B cell (primary cell): ENCODE measurements around the gene ANKRD52. TPM values are rescaled to one million over a fixed set of nuclear protein-coding genes. Genes with fewer than 3 reads are reported as not detected.
A peak's percentile ranks its signal among the peaks of the same experiment; 100 is the strongest.
"Not testable (repeated sequence)": the region's sequence is repeated elsewhere in the genome, so short reads cannot be mapped to it uniquely, and the experiment has no call there.

Experiments used
- ATAC-seq: fragments of 200-7000 bp; cut with Tn5 transposase; one replicate; pipeline ENCODE4 v1.10.0; 2021; ENCODE audit warnings: low read depth, mild to moderate bottlenecking, moderate number of reproducible peaks, moderate library complexity
- CTCF ChIA-PET: fragments of 350-600 bp; sonication (Branson Sonifier 250); formaldehyde crosslinking; loops from one replicate; lab custom pipeline; 2021; ENCODE audit warnings: antibody characterized with exemption, inconsistent platforms; lab: Charles Lee
- POLR2A ChIA-PET: fragments of 350-600 bp; sonication (Branson Sonifier 250); formaldehyde crosslinking; loops from one replicate; lab custom pipeline; 2021; ENCODE audit warnings: antibody characterized with exemption; lab: Charles Lee
- DNase-seq: peaks from one replicate; pipeline ENCODE4 v3.0.0; 2013
- H2AFZ ChIP-seq: 2 replicates; pipeline ENCODE4 v1.6.1; 2012; ENCODE audit warnings: mild to moderate bottlenecking, low read depth, low read length; ENCODE audit not compliant: insufficient read depth, poor library complexity, severe bottlenecking
- H3K27ac ChIP-seq, 2 donors: 1 replicate in 1 of 2; 2 replicates in 1 of 2; pipeline ENCODE4 v1.5.1; 2012 to 2013; ENCODE audit warnings: low read length in 2 of 2, mild to moderate bottlenecking in 2 of 2, moderate library complexity in 1 of 2
- H3K27me3 ChIP-seq, 4 experiments: fragments of 200-600 bp in 1 of 4; sonication (generic) in 1 of 4; replicated peaks in 1 of 4; 1 replicate in 2 of 4; 2 replicates in 2 of 4; pipeline versions ENCODE4 v1.6.1 to v1.7.0; 2013 to 2016; ENCODE audit warnings: low read length in 3 of 4, mild to moderate bottlenecking in 2 of 4, mixed read lengths in 1 of 4, moderate library complexity in 1 of 4; ENCODE audit not compliant: insufficient read depth in 4 of 4, control insufficient read depth in 3 of 4; ENCODE audit errors: control extremely low read depth in 1 of 4
- H3K36me3 ChIP-seq, 2 experiments: replicated peaks in 1 of 2; 1 replicate in 1 of 2; 2 replicates in 1 of 2; pipeline versions ENCODE4 v1.6.1 to v1.7.1; 2013; ENCODE audit warnings: low read length in 1 of 2; ENCODE audit not compliant: insufficient read depth in 2 of 2, control insufficient read depth in 1 of 2; ENCODE audit errors: control extremely low read depth in 1 of 2, extremely low read depth in 1 of 2
- H3K4me1 ChIP-seq, 2 donors: fragments of 200-600 bp in 1 of 2; sonication (generic) in 1 of 2; 1 replicate in 1 of 2; 2 replicates in 1 of 2; pipeline versions ENCODE4 v1.5.1 to v1.6.1; 2013 to 2017; ENCODE audit warnings: low read length in 2 of 2; ENCODE audit not compliant: control insufficient read depth in 2 of 2, insufficient read depth in 2 of 2
- H3K4me2 ChIP-seq: replicated peaks from 2 replicates; pipeline ENCODE3; 2012; ENCODE audit warnings: mild to moderate bottlenecking, low read depth, low read length; ENCODE audit not compliant: poor library complexity, severe bottlenecking
- H3K4me3 ChIP-seq, 5 experiments: fragments of 200-600 bp in 1 of 5; sonication (generic) in 1 of 5; 1 replicate in 3 of 5; 2 replicates in 2 of 5; pipeline versions ENCODE4 v1.5.1 to v1.7.0; 2011 to 2016; ENCODE audit warnings: low read length in 4 of 5, mild to moderate bottlenecking in 4 of 5, low read depth in 2 of 5, control low read depth in 1 of 5, moderate library complexity in 1 of 5; ENCODE audit not compliant: insufficient read depth in 1 of 5; ENCODE audit errors: control extremely low read depth in 1 of 5, extremely low read depth in 1 of 5
- H3K79me2 ChIP-seq: fragments of 200-600 bp; sonication (generic); one replicate; pipeline ENCODE4 v1.6.0; 2016; ENCODE audit warnings: low read length; ENCODE audit not compliant: control insufficient read depth, insufficient read depth
- H3K9ac ChIP-seq: fragments of 200-600 bp; sonication (generic); 2 replicates; pipeline ENCODE4 v1.6.1; 2017; ENCODE audit warnings: mild to moderate bottlenecking, low read length, moderate library complexity
- H3K9me3 ChIP-seq, 3 donors: one replicate each; pipeline versions ENCODE4 v1.6.1 to v1.7.1; 2013; ENCODE audit warnings: low read length in 2 of 3; ENCODE audit not compliant: control insufficient read depth in 2 of 3, insufficient read depth in 1 of 3; ENCODE audit errors: control extremely low read depth in 1 of 3
- H4K20me1 ChIP-seq: 2 replicates; pipeline ENCODE4 v1.6.0; 2012; ENCODE audit warnings: mild to moderate bottlenecking, low read length; ENCODE audit not compliant: insufficient read depth, control insufficient read depth, poor library complexity, severe bottlenecking
- H3K27ac Mint-ChIP-seq: one replicate; pipeline ENCODE4 v1.8.0; 2021; ENCODE audit warnings: mixed read lengths
- H3K27me3 Mint-ChIP-seq: one replicate; pipeline ENCODE4 v1.8.0; 2021; ENCODE audit warnings: mixed read lengths
- H3K4me1 Mint-ChIP-seq: one replicate; pipeline ENCODE4 v1.8.0; 2021; ENCODE audit warnings: mixed read lengths
- H3K4me3 Mint-ChIP-seq: one replicate; pipeline ENCODE4 v1.8.0; 2021; ENCODE audit warnings: mixed read lengths
- H3K9me3 Mint-ChIP-seq: one replicate; pipeline ENCODE4 v1.8.0; 2022; ENCODE audit warnings: mixed read lengths; ENCODE audit not compliant: insufficient read depth
- EZH2 ChIP-seq: IDR thresholded peaks from 2 replicates; pipeline ENCODE4 v1.6.1; 2012; ENCODE audit warnings: borderline replicate concordance, low read depth, mild to moderate bottlenecking, moderate library complexity, low read length; ENCODE audit not compliant: insufficient read depth, poor library complexity, severe bottlenecking
- WGBS: methylation state at CpG from one replicate; pipeline ENCODE4 v1.1.5; 2013; ENCODE audit warnings: missing lambda C conversion rate; ENCODE audit not compliant: insufficient coverage; 5-methylcytosine and 5-hydroxymethylcytosine counted together
- intact Hi-C: fragments of 100-400 bp; cut with micrococcal nuclease; formaldehyde crosslinking; loops from one replicate; pipeline ENCODE4 v1.10.0; 2022
- polyA plus RNA-seq: library from polyadenylated mRNA; depleted of rRNA; stranded (reverse); fragments of >200 nt; gene quantifications from 2 replicates; pipeline ENCODE4 v1.2.3, GENCODE V29; 2012
- total RNA-seq, 2 donors: library from RNA; stranded (reverse); fragments of 120-200 nt in 1 of 2; gene quantifications; 1 replicate in 1 of 2; 2 replicates in 1 of 2; pipeline versions ENCODE4 v1.2.3 to v1.2.4, GENCODE V29; 2013 to 2022
- TF ChIP-seq, protein P1 (sequence below): fragments of 200-600 bp; IDR thresholded peaks from one replicate; pipeline ENCODE4 v1.8.0; 2022; ENCODE audit warnings: antibody characterized with exemption, mild to moderate bottlenecking

ANKRD52 gene
- total and polyA plus RNA-seq, 2 donors (not counting 1 experiment from before 2014, with no cell fraction given) = 17.9 to 46.5 TPM

- no peak overlapping the region for H3K9ac ChIP-seq
- ChIA-PET CTCF (interaction anchor here (2.2 to 2.3 kb wide), 2 partner anchors 8 to 10 kb away, joined by 5 to 6 read pairs; no protein-coding TSS in a partner anchor), POLR2A (interaction anchor here (0.6 to 1.0 kb wide), 2 partner anchors 24 to 88 kb away, joined by 3 to 6 read pairs; partner anchors contain the start of gene RNF41)
- H2AFZ ChIP-seq = no peak overlapping the region
- no peaks in the 10 kb centered on the region for H3K79me2 ChIP-seq
- TF ChIP-seq, protein P1, sequence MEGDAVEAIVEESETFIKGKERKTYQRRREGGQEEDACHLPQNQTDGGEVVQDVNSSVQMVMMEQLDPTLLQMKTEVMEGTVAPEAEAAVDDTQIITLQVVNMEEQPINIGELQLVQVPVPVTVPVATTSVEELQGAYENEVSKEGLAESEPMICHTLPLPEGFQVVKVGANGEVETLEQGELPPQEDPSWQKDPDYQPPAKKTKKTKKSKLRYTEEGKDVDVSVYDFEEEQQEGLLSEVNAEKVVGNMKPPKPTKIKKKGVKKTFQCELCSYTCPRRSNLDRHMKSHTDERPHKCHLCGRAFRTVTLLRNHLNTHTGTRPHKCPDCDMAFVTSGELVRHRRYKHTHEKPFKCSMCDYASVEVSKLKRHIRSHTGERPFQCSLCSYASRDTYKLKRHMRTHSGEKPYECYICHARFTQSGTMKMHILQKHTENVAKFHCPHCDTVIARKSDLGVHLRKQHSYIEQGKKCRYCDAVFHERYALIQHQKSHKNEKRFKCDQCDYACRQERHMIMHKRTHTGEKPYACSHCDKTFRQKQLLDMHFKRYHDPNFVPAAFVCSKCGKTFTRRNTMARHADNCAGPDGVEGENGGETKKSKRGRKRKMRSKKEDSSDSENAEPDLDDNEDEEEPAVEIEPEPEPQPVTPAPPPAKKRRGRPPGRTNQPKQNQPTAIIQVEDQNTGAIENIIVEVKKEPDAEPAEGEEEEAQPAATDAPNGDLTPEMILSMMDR = no peak
- TF ChIP-seq EZH2 = no peak
- H3K9me3 Mint-ChIP-seq = no peaks in the 10 kb centered on the region
- intact Hi-C loops = no loop called here
- DNase-seq = no peak
- no peaks in the 10 kb centered on the region for H3K27me3 Mint-ChIP-seq
- WGBS = 100% methylated on average over 4 of the region's 9 CpGs
- no peak overlapping the region for H3K4me3 Mint-ChIP-seq
- H3K27me3 ChIP-seq = no peaks in the 10 kb centered on the region
- no peak overlapping the region for H3K4me2 ChIP-seq
- peaks cover 11% of the 10 kb centered on the region for H3K4me1 Mint-ChIP-seq
- no peaks in the 10 kb centered on the region for H3K36me3 ChIP-seq
- H3K4me3 ChIP-seq = no peak overlapping the region
- H4K20me1 ChIP-seq = no peaks in the 10 kb centered on the region
- peak overlapping the region; percentile 61 for H3K27ac Mint-ChIP-seq
- H3K4me1 ChIP-seq = peaks cover 0 to 2% of the 10 kb centered on the region in 2 donors
- H3K9me3 ChIP-seq = no peaks in the 10 kb centered on the region
- no peak overlapping the region for H3K27ac ChIP-seq
- ATAC-seq = no peak
Measured at GRCh38 chr12:56197921-56198635, 60.1 kb downstream of the ANKRD52 start.

DNA sequence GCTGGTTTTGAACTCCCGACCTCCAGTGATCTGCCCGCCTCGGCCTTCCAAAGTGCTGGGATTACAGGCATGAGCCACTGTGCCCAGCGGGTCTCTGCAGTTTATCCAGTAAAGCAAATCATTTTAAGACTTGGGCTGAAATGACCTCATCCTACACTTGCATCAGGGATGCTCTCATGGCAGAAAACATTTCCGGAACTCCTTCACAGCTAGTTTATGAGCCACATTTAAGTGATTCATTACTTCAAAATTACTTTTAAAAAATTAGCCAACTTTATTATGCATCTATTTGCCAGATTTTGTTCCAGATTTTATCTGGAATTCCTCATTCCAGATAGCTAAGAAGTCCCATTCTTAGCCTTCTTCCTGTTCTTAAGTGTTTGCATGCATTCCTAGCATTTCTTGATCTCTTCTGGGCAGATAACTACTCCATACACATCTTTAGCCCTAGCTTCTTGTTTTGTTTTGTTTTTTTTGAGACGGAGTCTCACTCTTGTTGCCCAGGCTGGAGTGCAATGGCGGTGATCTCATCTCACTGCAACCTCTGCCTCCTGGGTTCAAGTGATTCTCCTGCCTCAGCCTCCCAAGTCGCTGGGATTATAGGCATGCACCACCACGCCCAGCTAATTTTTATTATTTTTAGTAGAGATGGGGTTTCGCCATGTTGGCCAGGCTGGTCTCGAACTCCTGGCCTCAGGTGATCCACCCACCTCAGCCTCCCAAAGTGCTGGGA, 61.2 kb downstream of the ANKRD52 start:
- H3K79me2 ChIP-seq, H3K4me1 ChIP-seq, H3K27me3 Mint-ChIP-seq, H3K27ac ChIP-seq, intact Hi-C loops, H3K9ac ChIP-seq, H3K36me3 ChIP-seq, DNase-seq, H3K4me3 ChIP-seq, H2AFZ ChIP-seq, H3K9me3 ChIP-seq, H3K9me3 Mint-ChIP-seq, ATAC-seq, H3K4me2 ChIP-seq, H3K27ac Mint-ChIP-seq, H3K4me3 Mint-ChIP-seq, H4K20me1 ChIP-seq, POLR2A ChIA-PET, H3K27me3 ChIP-seq: not testable (repeated sequence)
- CTCF ChIA-PET = interaction anchor here (1.2 to 2.3 kb wide), 4 partner anchors 9 to 267 kb away, joined by 4 to 6 read pairs (median 5); partner anchors contain the start of gene RNF41
- 100% methylated on average over 4 of the region's 11 CpGs for WGBS
- peaks cover 11% of the 10 kb centered on the region for H3K4me1 Mint-ChIP-seq
